PC-9 (cell line): ENCODE results near the gene DNAH6. TPM values are rescaled to one million over a fixed set of nuclear protein-coding genes. Genes with fewer than 3 reads are reported as not detected.

Source experiments
- BruUV-seq: library from RNA; stranded (reverse); fragments of 400-500 nt; replicated peaks from 2 replicates; lab custom pipeline; 2021; lab: Mats Ljungman, UMichigan
- CTCF ChIA-PET: fragments of 300-600 bp; sonication (Branson Sonifier 250); formaldehyde crosslinking; loops from one replicate; lab custom pipeline; 2022; ENCODE audit warnings: antibody characterized with exemption; lab: Charles Lee
- POLR2A ChIA-PET: fragments of 300-600 bp; sonication (Branson Sonifier 250); formaldehyde crosslinking; loops from one replicate; lab custom pipeline; 2022; ENCODE audit warnings: antibody characterized with exemption; ENCODE audit not compliant: unreplicated experiment; lab: Charles Lee
- DNase-seq, 2 experiments: peaks; one replicate each; pipeline versions ENCODE4 v3.0.0 to v3.0.0-alpha.2; 2015 to 2022; ENCODE audit warnings: mixed read lengths in 1 of 2
- H2AFZ ChIP-seq: fragments of 200-600 bp; sonication (generic); 2 replicates; pipeline ENCODE4 v1.8.1; 2017; ENCODE audit warnings: antibody characterized with exemption
- H3F3A ChIP-seq: fragments of 200-600 bp; sonication (generic); 2 replicates; pipeline ENCODE4 v1.8.1; 2017; ENCODE audit warnings: antibody characterized with exemption, mild to moderate bottlenecking, low read depth; ENCODE audit not compliant: insufficient read depth
- H3K27ac ChIP-seq: fragments of 200-600 bp; sonication (generic); 2 replicates; pipeline ENCODE4 v1.6.1; 2016; ENCODE audit warnings: mixed run types
- H3K27me3 ChIP-seq: fragments of 200-600 bp; sonication (generic); 2 replicates; pipeline ENCODE4 v1.6.1; 2016; ENCODE audit warnings: low read depth, mixed run types; ENCODE audit not compliant: insufficient read depth
- H3K36me3 ChIP-seq: fragments of 200-600 bp; sonication (generic); 2 replicates; pipeline ENCODE4 v1.6.1; 2016; ENCODE audit warnings: low read depth, mixed run types
- H3K4me1 ChIP-seq: fragments of 200-600 bp; sonication (generic); replicated peaks from 2 replicates; pipeline ENCODE4 v1.6.1; 2016; ENCODE audit warnings: mixed run types; ENCODE audit not compliant: insufficient read depth
- H3K4me2 ChIP-seq: fragments of 200-600 bp; sonication (generic); 2 replicates; pipeline ENCODE4 v1.6.1; 2017; ENCODE audit warnings: mixed run types
- H3K4me3 ChIP-seq: fragments of 200-600 bp; sonication (generic); 2 replicates; pipeline ENCODE4 v1.6.1; 2016; ENCODE audit warnings: mixed run types
- H3K79me2 ChIP-seq: fragments of 200-600 bp; sonication (generic); 2 replicates; pipeline ENCODE4 v1.6.1; 2017; ENCODE audit warnings: low read depth, mixed run types
- H3K9me2 ChIP-seq: fragments of 200-600 bp; sonication (generic); 2 replicates; pipeline ENCODE4 v1.8.1; 2017; ENCODE audit warnings: mild to moderate bottlenecking; ENCODE audit not compliant: insufficient read depth
- H3K9me3 ChIP-seq: fragments of 200-600 bp; sonication (generic); 2 replicates; pipeline ENCODE4 v1.8.1; 2016; ENCODE audit warnings: low read depth; ENCODE audit not compliant: insufficient read depth
- H4K20me1 ChIP-seq: fragments of 200-600 bp; sonication (generic); 2 replicates; pipeline ENCODE4 v1.8.1; 2017; ENCODE audit not compliant: insufficient read depth
- EZH2 ChIP-seq: fragments of 200-600 bp; sonication (generic); IDR thresholded peaks from 2 replicates; pipeline ENCODE4 v1.8.0; 2017; ENCODE audit warnings: antibody characterized with exemption, low read depth
- intact Hi-C: fragments of 100-400 bp; cut with micrococcal nuclease; formaldehyde crosslinking; loops from one replicate; pipeline ENCODE4 v1.10.0; 2022; ENCODE audit not compliant: unreplicated experiment
- total RNA-seq: library from RNA; stranded (reverse); gene quantifications from 2 replicates; pipeline ENCODE4 v1.2.3, GENCODE V29; 2021
- TF ChIP-seq, protein P1 (sequence below): fragments of 200-600 bp; sonication (generic); conservative IDR thresholded peaks from 2 replicates; pipeline ENCODE4 v1.6.1; 2017; ENCODE audit warnings: mixed run types, antibody characterized with exemption, mild to moderate bottlenecking, moderate library complexity

Gene DNAH6
- total RNA-seq, 1 experiment from 2014 or later = not detected

DNA sequence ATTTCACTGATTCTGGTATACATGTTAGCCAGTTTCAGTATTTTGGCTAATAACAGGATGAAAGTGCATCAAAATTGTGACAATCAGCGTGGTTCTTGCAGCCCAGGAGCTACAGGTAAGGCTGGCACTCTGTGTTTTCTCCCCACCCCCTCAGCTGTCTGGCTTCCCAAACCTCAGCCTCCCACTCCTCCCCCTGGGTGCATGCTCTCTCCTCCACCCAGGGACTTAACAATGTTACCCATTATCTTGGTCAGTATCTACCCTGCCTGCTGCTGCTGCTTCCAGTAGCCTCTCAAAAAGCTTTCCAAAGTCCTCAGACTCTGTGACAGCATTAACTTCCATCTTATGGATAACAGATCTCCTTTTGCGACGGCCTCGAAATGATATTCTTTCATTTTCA is 323.6 kb downstream of the DNAH6 start:
- Histone ChIP-seq H2AFZ (no peak overlapping the region), H3K27ac (no peak overlapping the region), H3K27me3 (no peaks in the 10 kb centered on the region), H4K20me1 (no peaks in the 10 kb centered on the region), H3K9me2 (no peaks in the 10 kb centered on the region), H3K36me3 (no peaks in the 10 kb centered on the region), H3K4me1 (no peaks in the 10 kb centered on the region), H3K4me3 (no peak overlapping the region), H3K79me2 (no peaks in the 10 kb centered on the region), H3K4me2 (no peak overlapping the region), H3F3A (no peaks in the 10 kb centered on the region), H3K9me3 (no peaks in the 10 kb centered on the region)
- DNase-seq = no peak
- TF ChIP-seq, protein P1, sequence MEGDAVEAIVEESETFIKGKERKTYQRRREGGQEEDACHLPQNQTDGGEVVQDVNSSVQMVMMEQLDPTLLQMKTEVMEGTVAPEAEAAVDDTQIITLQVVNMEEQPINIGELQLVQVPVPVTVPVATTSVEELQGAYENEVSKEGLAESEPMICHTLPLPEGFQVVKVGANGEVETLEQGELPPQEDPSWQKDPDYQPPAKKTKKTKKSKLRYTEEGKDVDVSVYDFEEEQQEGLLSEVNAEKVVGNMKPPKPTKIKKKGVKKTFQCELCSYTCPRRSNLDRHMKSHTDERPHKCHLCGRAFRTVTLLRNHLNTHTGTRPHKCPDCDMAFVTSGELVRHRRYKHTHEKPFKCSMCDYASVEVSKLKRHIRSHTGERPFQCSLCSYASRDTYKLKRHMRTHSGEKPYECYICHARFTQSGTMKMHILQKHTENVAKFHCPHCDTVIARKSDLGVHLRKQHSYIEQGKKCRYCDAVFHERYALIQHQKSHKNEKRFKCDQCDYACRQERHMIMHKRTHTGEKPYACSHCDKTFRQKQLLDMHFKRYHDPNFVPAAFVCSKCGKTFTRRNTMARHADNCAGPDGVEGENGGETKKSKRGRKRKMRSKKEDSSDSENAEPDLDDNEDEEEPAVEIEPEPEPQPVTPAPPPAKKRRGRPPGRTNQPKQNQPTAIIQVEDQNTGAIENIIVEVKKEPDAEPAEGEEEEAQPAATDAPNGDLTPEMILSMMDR = no peak
- TF ChIP-seq EZH2 = no peak
- intact Hi-C loops = no loop called here
- ChIA-PET POLR2A (no interaction called here), CTCF (no interaction called here)
- BruUV-seq = no TSS peak

DNA sequence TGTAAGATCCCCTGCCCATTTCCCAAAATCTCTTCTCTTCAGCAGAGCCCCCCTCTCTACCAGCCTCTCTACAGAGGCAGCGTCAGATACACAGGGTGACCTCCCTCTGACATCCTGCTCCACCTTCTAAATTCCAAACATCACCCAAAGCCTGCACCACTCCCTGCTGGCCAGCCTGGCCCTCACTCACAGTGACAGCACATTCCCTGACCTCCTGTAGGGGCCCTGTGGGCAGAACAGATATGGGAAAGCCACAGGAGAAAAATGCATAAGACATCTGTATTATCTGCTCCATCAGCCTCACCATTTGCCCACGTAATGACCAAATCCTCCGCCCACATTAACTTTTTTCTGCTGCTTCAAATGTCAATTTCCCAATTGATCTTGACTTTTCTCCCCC is 324.0 kb downstream of the DNAH6 start:
- POLR2A ChIA-PET = no interaction called here
- no peaks in the 10 kb centered on the region for H3K79me2 ChIP-seq
- no peaks in the 10 kb centered on the region for H3K9me3 ChIP-seq
- BruUV-seq = no TSS peak
- H2AFZ ChIP-seq = no peak overlapping the region
- H4K20me1 ChIP-seq = no peaks in the 10 kb centered on the region
- CTCF ChIA-PET = no interaction called here
- H3F3A ChIP-seq = no peaks in the 10 kb centered on the region
- no peaks in the 10 kb centered on the region for H3K36me3 ChIP-seq
- no peak for DNase-seq
- TF ChIP-seq, protein P1 = no peak
- no peak for TF ChIP-seq EZH2
- intact Hi-C loops = no loop called here
- H3K9me2 ChIP-seq = no peaks in the 10 kb centered on the region
- no peak overlapping the region for H3K27ac ChIP-seq
- no peaks in the 10 kb centered on the region for H3K27me3 ChIP-seq
- H3K4me2 ChIP-seq = no peak overlapping the region
- no peak overlapping the region for H3K4me3 ChIP-seq
- no peaks in the 10 kb centered on the region for H3K4me1 ChIP-seq

DNA sequence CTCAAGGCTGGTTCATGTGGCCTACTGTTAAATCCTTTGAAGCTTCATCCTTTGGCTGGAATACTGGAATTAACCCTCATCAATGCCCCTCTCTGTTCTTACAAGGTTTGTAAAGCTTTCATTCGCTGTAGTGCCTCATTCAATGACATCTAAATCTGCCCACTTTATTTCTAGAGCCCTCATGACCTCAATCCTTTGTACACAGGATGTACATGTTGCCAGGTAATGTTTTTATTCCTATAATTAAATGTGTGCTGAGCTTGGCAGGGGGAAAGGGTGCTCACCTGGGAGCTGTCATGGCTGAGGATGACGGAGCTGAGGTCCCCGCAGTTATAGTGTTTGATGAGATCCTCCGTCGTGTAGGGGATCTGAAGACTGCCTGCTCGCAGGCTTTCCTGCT is 325.3 kb downstream of the DNAH6 start:
- POLR2A ChIA-PET = no interaction called here
- DNase-seq = no peak
- Histone ChIP-seq H3K79me2 (no peaks in the 10 kb centered on the region), H3K36me3 (no peaks in the 10 kb centered on the region), H3K4me1 (no peaks in the 10 kb centered on the region), H3K27ac (no peak overlapping the region), H4K20me1 (no peaks in the 10 kb centered on the region), H3F3A (no peaks in the 10 kb centered on the region), H3K9me3 (no peaks in the 10 kb centered on the region), H3K27me3 (no peaks in the 10 kb centered on the region), H3K4me2 (no peak overlapping the region), H3K9me2 (no peaks in the 10 kb centered on the region), H2AFZ (no peak overlapping the region), H3K4me3 (no peak overlapping the region)
- TF ChIP-seq, protein P1 = no peak
- TF ChIP-seq EZH2 = no peak
- CTCF ChIA-PET = no interaction called here
- no TSS peak for BruUV-seq
- intact Hi-C loops = no loop called here
